ENCODE data around the gene PXDN. TPM values are rescaled to one million over a fixed set of nuclear protein-coding genes. Genes with fewer than 3 reads are reported as not detected.

PXDN gene
- total RNA-seq, 4 donors from 2014 or later = 7.0 to 9.5 (median 9.4) TPM

DNA sequence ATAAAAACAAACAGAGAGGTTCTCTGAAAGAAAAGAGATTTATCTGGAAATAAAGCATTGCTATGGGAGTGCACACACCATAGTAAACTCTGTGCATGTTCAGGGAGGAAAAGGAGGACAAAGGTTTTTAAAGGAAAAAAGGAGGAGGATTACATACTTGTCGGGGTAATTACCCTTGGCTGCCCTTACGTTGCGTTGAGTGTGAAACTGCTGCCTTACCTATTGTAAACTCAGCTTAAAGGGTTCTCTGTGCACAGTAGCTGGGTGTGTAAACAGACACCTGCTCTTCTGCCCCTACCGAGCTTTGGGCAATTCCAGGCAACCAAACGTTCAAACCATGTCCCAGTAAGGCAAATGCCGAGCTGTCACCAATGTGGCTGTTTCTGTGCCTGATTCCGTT, 29.6 kb upstream of the PXDN start:
- DNase-seq (ENCODE audit: low spot score in 2 of 2) = peak in 1 of 2 donors; percentile 16
- H3K9me3 ChIP-seq = no peaks in the 10 kb centered on the region
- H3K27me3 ChIP-seq = no peaks in the 10 kb centered on the region
- H3K27ac ChIP-seq = no peak overlapping the region
- no peaks in the 10 kb centered on the region for H3K4me1 ChIP-seq
- no peak overlapping the region for H3K4me3 ChIP-seq
- no peaks in the 10 kb centered on the region for H3K36me3 ChIP-seq
- TF ChIP-seq POLR2AphosphoS5 (IDR thresholded peaks at IDR 0.05) (no peak), POLR2A (IDR thresholded peaks at IDR 0.05) (no peak), EP300 (IDR thresholded peaks at IDR 0.05) (no peak)
- TF ChIP-seq, protein P1, sequence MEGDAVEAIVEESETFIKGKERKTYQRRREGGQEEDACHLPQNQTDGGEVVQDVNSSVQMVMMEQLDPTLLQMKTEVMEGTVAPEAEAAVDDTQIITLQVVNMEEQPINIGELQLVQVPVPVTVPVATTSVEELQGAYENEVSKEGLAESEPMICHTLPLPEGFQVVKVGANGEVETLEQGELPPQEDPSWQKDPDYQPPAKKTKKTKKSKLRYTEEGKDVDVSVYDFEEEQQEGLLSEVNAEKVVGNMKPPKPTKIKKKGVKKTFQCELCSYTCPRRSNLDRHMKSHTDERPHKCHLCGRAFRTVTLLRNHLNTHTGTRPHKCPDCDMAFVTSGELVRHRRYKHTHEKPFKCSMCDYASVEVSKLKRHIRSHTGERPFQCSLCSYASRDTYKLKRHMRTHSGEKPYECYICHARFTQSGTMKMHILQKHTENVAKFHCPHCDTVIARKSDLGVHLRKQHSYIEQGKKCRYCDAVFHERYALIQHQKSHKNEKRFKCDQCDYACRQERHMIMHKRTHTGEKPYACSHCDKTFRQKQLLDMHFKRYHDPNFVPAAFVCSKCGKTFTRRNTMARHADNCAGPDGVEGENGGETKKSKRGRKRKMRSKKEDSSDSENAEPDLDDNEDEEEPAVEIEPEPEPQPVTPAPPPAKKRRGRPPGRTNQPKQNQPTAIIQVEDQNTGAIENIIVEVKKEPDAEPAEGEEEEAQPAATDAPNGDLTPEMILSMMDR (IDR thresholded peaks at IDR 0.05) = no peak
- WGBS = 73% methylated on average over 7 of the region's 7 CpGs

DNA sequence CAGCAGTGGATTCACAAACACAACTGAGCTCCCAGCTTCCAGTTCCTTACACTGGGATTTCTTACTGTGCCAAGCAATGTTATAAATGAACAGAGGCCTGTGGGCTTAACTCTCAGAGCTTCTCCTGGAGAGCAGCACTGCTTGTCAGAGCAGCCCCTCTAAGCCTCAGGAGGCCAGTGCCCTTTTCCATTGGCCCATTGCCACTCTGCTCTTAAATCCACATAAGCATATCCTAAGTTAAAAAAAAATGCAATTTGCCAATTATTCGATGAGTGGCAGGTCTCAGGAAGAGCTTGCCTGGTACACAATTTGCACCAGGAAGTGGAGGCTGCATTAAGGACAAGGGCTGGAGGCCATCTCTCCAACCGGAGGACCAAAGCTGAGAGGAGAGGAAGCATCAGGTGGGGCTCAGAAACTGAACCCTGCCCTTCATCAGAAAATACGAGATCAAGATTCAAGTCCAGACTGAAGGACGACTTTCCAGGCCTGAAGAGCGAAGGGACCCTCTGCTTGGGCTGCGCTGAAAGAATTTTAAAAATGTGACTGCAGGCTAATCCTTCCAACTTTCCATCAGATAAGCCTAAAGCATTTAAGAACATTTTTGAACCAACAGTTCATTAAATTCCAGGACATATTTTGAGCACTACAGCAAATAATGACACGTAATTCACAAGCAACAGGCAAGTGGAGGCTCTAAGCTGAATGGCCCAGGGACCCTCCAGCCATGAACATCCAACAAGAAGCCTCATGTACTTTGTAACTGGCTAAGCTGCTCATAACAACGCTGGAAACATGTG, 28.4 kb upstream of the PXDN start:
- no peaks in the 10 kb centered on the region for H3K9me3 ChIP-seq
- no peaks in the 10 kb centered on the region for H3K4me1 ChIP-seq
- no peaks in the 10 kb centered on the region for H3K27me3 ChIP-seq
- WGBS = 80% methylated on average over 8 of the region's 8 CpGs
- no peak overlapping the region for H3K4me3 ChIP-seq
- TF ChIP-seq EP300 (IDR thresholded peaks at IDR 0.05) = no peak
- no peak for TF ChIP-seq POLR2A (IDR thresholded peaks at IDR 0.05)
- TF ChIP-seq, protein P1 (IDR thresholded peaks at IDR 0.05) = no peak
- TF ChIP-seq POLR2AphosphoS5 (IDR thresholded peaks at IDR 0.05) = no peak
- H3K27ac ChIP-seq = no peak overlapping the region
- H3K36me3 ChIP-seq = no peaks in the 10 kb centered on the region
- DNase-seq (ENCODE audit: low spot score in 2 of 2) = peak; percentile 13 to 26

DNA sequence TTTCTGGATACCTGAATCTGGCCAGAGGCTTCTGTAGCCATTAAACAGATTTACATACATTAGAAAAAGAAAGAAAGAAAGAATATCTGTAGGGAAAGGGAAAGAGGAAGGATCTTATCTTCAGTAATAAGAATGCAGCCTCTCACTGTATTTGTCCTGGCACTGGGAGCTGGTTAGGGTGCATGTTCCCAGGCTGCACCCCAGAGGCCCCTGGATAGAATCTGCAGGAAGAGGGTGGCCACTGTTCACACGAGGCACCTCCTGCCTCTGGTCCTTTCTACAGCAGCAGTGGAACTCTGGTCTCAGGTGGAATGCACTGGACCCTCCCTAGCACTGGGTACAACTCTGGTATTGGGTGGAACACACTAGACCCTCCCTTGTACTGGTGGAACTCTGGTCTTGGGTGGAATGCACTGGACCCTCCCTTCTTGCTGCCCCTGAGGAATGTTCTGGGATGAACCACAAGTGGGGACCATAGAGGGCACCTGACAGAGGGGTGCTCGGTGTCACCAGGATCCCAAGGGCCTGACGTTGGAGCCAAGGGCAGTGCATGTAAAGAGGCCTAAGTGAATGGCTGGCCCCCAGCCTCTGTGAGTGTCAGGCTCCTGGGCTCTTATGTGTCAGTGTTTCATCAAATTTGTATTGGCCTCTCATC, 27.4 kb upstream of the PXDN start:
- no peak overlapping the region for H3K4me3 ChIP-seq
- peak; percentile 35 to 66 for DNase-seq (ENCODE audit: low spot score in 2 of 2)
- no peaks in the 10 kb centered on the region for H3K27me3 ChIP-seq
- 70% methylated on average over 2 of the region's 3 CpGs for whole genome bisulfite sequencing
- no peaks in the 10 kb centered on the region for H3K9me3 ChIP-seq
- no peaks in the 10 kb centered on the region for H3K4me1 ChIP-seq
- TF ChIP-seq POLR2AphosphoS5 (IDR thresholded peaks at IDR 0.05) = no peak
- no peak for TF ChIP-seq EP300 (IDR thresholded peaks at IDR 0.05)
- TF ChIP-seq, protein P1 (IDR thresholded peaks at IDR 0.05) = no peak
- TF ChIP-seq POLR2A (IDR thresholded peaks at IDR 0.05) = no peak
- no peak overlapping the region for H3K27ac ChIP-seq
- H3K36me3 ChIP-seq = no peaks in the 10 kb centered on the region

DNA sequence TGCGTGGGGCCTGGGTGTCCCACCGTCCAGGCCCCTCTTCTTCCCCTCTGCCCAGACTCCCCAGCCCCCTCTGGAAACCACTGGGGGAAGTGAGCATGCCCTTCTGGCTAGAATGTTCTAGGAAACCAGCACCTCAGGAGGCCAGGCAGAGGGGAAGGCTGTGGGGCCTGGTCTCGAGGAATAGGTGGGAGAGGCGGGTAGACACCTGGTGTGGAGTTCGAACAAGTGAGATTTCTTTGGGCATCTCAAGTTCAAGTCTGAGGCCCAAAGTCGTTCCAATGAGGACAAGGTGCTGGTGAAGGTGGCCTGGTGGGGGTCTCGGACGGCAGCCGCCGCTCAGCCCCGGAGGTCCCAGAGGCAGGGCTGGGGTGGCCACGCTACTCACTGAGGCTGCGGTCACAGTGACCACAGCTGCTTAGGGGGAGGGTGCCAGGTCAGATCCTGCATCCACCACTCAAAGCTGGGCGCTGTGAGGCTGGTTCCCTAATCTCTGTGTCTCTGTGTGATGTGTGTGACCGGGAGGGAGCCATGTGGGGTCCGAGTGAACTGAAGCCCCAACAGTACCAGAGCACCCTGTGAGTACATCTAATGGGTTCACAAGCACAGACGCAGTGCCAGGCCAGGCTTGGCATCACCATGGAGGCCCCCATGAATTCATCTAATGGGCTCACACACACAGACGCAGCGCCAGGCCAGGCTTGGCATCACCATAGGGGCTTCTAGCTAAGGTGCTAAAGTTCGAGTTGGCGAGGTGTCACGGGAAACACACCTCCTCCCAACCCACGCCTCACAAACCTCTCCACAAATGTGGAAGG, 26.5 kb upstream of the PXDN start:
- H3K36me3 ChIP-seq = no peaks in the 10 kb centered on the region
- no peaks in the 10 kb centered on the region for H3K27me3 ChIP-seq
- 89% methylated on average over 15 of the region's 23 CpGs for WGBS
- no peak overlapping the region for H3K27ac ChIP-seq
- H3K9me3 ChIP-seq = no peaks in the 10 kb centered on the region
- no peaks in the 10 kb centered on the region for H3K4me1 ChIP-seq
- TF ChIP-seq POLR2A (IDR thresholded peaks at IDR 0.05) (no peak), EP300 (IDR thresholded peaks at IDR 0.05) (no peak), POLR2AphosphoS5 (IDR thresholded peaks at IDR 0.05) (no peak)
- TF ChIP-seq, protein P1 (IDR thresholded peaks at IDR 0.05) = no peak
- peak; percentile 34 to 55 for DNase-seq (ENCODE audit: low spot score in 2 of 2)
- H3K4me3 ChIP-seq = no peak overlapping the region

Data from suprapubic skin (tissue), 4 donors.